Measurements from ENCODE around the gene SCN9A. TPM values are rescaled to one million over a fixed set of nuclear protein-coding genes. Genes with fewer than 3 reads are reported as not detected.

The SCN9A gene
- total and polyA plus RNA-seq, 9 of the 15 experiments (the other 6 are each of a cell fraction or from before 2014, with no cell fraction given) = 1.4 to 22.8 (median 7.1) TPM

GRCh38 chr2:166350525-166350924, 25.2 kb downstream of the SCN9A start:
- no peak overlapping the region for H3K9ac ChIP-seq (ENCODE audit: insufficient read depth in 1 of 2, low read depth in 2 of 2, low read length in 2 of 2)
- intact Hi-C loops (cut with micrococcal nuclease) = no loop called here
- H3K9me3 ChIP-seq (replicated peaks; ENCODE audit: control insufficient read depth, insufficient read depth, low read depth, low read length) = no peaks in the 10 kb centered on the region
- no peaks in the 10 kb centered on the region for H4K20me1 ChIP-seq (replicated peaks; ENCODE audit: control insufficient read depth, insufficient read depth, low read length)
- no peaks in the 10 kb centered on the region for H3K27me3 ChIP-seq (ENCODE audit: control insufficient read depth in 2 of 2, insufficient read depth in 2 of 2, low read length in 2 of 2)
- no TSS peak for BruUV-seq (replicated peaks)
- H3K4me3 ChIP-seq = no peak overlapping the region
- no peaks in the 10 kb centered on the region for H3K36me3 ChIP-seq (ENCODE audit: control insufficient read depth, insufficient read depth, low read length)
- ATAC-seq = no peak
- H3K27ac ChIP-seq (ENCODE audit: extremely low read depth, low read depth, low read length) = no peak overlapping the region
- DNase-seq (ENCODE audit: extremely low read depth in 1 of 4, low spot score in 3 of 4) = no peak
- H3K9me1 ChIP-seq (ENCODE audit: control insufficient read depth, insufficient read depth, low read length) = no peaks in the 10 kb centered on the region
- H3K4me1 ChIP-seq (replicated peaks in 1 of 2; ENCODE audit: control insufficient read depth in 2 of 2, insufficient read depth in 2 of 2, low read length in 2 of 2) = peaks cover 0 to 8% of the 10 kb centered on the region in 2 experiments; a peak in 2 of 5 replicates
- H3K79me2 ChIP-seq (ENCODE audit: control insufficient read depth, insufficient read depth, low read length) = peaks cover 2% of the 10 kb centered on the region; the same call in 1 of the 3 replicates
- ChIA-PET POLR2A (interaction anchor here (0.7 kb wide), 1 partner anchor 10 kb away, joined by 3 read pairs; no protein-coding TSS in a partner anchor), CTCF (ENCODE audit: low intra/inter-chr PET ratio) (no interaction called here)
- H2AFZ ChIP-seq (ENCODE audit: low read depth, low read length) = no peak overlapping the region
- H3K4me2 ChIP-seq (ENCODE audit: insufficient read depth, low read length) = no peak overlapping the region
- no peak for TF ChIP-seq ZNF354B (CRISPR knock-in tag; IDR thresholded peaks at IDR 0.05)
- peak; percentile 33; the same call in 1 of the 2 replicates for TF ChIP-seq ATF3 (IDR thresholded peaks at IDR 0.05)
- no peak for TF ChIP-seq ATF3 (CRISPR knock-in tag; conservative IDR thresholded peaks at IDR 0.05)
- TF ChIP-seq PKNOX1 (IDR thresholded peaks at IDR 0.05) = peak; percentile 67
- no peak for TF ChIP-seq PREB (CRISPR knock-in tag; IDR thresholded peaks at IDR 0.05)
- TF ChIP-seq NR1H2 (CRISPR knock-in tag; IDR thresholded peaks at IDR 0.05) = no peak
- no peak for TF ChIP-seq SNAPC5 (CRISPR knock-in tag; IDR thresholded peaks at IDR 0.05)
- in situ Hi-C loops (cut with MboI) = no loop called here
- 75% methylated on average over 2 of the region's 2 CpGs for WGBS (ENCODE audit: insufficient coverage, low coverage, missing lambda C conversion rate)
- FAIRE-seq = no peak
